ENCODE measurements around the gene SPON1.

DNA sequence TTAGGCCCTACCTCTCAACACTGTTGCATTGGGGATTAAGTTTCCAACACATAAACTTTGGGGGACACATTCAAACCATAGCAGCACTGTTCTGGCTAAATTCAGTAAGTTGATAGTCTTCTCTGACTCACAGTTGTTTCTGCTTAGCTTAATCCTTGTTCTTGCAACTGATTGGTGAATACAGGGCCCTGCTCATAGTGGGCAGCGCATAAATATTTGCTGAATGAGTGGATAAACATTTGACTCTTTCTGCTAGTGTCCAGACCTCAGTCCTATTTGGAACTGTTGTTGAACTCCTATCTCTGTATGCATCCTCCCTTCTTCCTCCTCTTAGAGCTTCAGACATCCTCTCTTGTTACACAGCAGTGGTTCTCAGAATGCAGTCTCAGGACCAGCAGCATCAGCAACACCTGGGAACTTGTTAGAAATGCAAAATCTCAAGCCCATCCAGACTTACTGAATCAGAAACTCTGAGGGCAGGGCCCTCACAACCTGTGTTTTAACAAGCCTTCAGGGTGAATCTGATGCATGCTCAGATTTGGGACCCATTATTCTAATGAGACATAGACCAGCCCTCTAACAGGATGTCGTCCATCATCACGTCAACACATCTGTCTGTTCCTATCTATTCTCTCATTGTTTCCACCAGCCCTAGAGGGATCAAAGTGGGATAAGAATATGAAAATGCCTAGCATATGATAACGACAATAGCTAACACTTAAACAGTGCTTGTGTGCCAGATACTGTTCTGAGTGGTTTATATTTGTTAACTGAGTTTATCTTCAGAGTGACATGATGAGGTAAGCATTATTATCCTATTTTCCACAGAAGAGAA lies 22.3 kb downstream of the SPON1 start:
- no peak for TF ChIP-seq EZH2 (IDR thresholded peaks at IDR 0.05; ENCODE audit: insufficient read depth, poor library complexity, severe bottlenecking)
- no peak for TF ChIP-seq EZH2phosphoT487 (IDR thresholded peaks at IDR 0.05; ENCODE audit: insufficient read depth, low read depth)

Measured in GM23248 (cell line).